Hepatic stellate cell (primary cell): Measurements from ENCODE around the gene NEIL3.

Experiments
- DNase-seq: peaks from one replicate; pipeline ENCODE4 v3.0.0; 2011; ENCODE audit warnings: low spot score

NEIL3 gene

DNA sequence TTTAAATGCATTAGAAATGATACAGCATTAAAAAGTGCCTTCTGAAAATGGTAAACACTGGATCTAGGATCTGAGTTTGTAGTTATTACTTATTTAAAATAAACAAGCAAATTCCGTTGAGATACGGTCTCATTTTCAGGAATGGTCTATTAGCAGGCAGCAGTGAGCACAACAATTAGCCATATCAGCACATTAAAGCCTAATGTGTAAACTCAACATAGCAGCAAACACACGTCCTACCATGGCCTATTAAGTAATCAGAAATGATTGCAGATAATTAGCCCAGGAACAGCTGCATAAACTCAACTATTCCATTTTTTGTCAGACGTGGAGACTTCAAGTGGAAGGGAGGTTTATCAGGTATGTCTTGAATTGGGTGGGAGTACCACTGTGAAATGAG lies 61.8 kb downstream of the NEIL3 start:
- no peak for DNase-seq

DNA sequence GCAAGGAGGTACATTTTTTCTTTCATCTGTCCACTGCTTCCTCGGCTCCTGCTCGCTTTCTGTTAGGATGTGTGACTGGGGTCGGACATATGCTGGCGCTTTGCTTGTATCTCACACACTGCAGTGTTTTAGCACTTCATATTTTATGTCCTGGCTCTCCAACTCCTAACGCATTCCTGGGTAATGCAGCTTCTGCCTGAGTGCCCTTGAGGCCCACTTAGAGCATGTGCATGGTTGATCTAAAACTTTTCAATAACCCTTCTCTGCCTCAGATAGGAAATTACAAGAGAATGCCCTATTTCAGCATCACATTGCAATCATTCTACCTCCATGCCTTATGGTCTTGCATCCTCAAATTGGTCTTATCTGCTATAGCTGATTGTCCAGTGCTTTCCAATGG lies 65.3 kb downstream of the NEIL3 start:
- no peak for DNase-seq

DNA sequence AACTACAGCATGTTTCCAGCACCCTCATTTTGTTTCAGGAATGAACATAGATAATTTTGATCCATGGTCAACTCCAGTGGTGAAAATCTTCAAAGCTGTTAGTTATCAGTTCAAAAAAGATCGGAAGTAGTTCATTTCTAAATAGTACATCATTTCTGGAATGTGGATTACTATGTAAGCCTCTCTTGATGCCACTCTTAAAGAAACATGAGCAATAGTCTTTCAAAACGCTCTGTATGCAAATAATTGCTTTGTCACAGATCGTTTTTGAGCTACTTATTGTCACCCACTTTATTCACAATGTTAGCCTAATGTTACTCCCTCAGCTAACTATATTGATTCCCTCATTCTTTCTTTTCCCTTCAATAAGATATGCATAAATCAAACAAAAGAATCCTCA lies 65.7 kb downstream of the NEIL3 start:
- no peak for DNase-seq

DNA sequence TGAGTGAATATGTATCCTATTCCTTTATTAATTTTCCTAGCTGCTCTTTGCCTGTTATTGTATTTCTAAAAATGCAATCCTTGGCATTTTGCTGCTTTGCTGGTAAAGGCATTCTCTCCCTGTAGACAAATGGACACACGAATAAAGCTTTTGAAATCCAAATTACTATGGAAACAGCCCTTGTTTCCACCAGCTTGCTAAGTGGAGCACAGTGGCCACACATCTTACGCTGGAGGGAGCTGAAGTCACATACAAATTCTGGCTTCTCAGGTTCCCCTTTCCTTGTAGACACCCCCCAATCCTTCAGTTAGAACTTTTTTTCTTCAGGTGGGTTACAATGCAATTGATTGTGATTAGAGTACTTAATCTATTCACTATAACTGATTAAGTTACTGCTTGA lies 66.3 kb downstream of the NEIL3 start:
- no peak for DNase-seq

DNA sequence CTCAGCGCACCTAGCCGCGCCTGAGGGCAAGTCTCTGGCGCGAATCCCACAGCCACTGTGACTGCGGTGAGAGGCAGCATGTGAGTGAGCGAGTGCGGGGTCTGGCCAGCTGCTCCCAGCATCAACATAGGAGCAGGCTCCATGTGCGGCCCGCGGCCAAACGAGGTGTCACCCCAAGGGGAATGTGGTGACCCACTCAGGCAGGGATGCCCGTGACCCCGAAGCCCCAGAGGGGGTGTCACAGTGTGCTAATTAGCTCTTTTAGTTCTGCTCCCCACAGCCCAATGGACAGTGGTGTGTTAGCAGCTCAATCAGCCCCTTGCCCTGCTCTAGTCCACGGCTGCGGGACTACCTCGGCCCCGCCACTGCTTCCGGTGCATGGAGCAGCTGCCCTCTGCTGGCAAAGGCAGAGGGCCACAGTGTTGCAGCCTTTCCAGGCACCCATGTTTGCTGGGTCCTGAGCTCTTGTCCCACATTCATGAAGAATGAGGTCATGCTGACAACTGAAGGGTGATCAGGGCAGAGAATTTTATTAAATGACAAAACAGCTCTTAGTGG lies 71.1 kb downstream of the NEIL3 start:
- peak; percentile 20 for DNase-seq

DNA sequence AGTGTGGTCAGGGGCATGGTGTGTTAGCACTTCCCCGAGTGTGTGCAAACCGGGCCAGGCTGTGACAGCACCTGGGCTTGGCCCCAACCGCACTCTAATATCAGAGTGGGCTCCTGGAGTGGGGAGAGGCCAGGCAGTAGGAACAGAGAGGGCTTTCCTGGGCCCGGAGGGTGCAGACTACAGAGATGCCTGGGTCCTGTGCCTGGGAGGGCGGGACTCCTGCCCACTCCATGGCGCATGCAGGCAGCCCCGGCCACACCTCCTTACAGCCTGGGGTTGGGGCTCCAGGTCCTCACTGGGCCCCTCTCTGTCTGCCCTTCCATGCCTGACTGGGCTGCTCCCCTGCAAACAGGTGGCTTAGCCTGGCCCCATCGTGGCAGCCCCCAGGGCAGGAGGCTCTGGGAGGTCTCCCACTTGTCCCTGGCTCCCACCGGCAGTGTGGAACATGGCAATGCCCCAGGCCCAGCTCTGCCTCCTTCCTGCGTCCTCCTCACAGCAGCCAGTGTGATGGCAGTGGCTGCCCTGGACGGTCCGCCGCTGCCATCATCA lies 72.2 kb downstream of the NEIL3 start:
- no peak for DNase-seq

DNA sequence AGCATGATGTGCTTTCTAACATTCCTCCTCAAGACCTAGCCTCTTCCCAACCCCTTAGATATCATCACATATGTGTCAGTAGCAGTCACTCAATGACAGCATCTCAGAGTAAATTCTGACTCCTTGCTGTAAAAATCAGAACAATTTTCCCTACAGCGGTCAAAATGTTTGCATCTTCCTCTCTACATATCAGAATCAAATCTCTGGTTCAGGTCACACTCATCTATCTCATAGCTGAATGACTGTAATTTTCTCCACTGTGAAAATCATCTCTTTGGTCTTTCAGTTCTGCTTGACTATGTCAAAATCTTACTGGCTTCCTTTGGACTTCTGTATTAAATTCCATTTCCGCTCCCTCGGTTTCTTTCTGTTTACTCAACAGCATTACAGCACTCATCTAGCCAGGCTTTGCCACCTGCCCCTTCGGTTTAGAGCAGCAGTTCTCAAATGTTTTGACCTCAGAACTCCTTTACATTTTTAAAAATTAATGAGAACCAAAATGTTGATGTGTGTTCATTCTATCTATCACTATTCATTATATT lies 75.3 kb downstream of the NEIL3 start:
- no peak for DNase-seq

DNA sequence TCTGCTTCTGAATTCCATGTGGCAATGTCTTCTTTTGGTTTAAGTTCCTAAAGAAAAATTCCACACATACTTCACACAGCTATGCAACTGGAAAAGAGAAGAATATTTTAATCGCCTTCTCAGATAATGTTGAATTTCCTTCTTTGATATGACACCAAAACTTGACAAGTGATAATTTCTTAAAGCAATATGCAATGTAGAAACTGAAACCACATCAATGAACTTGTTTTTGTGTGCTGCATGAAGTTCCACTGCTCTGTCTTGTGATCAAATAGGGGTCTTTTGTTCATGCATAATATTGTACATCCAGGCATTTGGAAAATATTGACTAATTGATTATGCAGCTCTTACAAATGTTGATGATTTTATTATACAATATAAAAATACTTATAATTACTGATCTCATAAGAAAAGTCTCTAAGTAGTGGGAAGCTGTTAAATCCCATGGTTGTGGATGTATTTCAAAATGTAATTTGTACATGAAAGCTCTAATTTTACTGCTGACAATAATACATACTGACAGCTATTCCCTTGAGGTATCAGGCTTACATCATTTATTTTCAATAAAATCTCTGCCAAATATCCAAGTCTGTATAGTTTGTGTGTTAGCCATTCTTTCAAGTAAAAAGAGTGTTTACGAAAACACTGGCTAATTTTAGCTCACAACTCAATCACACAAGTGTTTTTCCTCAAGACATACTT lies 76.1 kb downstream of the NEIL3 start:
- no peak for DNase-seq

DNA sequence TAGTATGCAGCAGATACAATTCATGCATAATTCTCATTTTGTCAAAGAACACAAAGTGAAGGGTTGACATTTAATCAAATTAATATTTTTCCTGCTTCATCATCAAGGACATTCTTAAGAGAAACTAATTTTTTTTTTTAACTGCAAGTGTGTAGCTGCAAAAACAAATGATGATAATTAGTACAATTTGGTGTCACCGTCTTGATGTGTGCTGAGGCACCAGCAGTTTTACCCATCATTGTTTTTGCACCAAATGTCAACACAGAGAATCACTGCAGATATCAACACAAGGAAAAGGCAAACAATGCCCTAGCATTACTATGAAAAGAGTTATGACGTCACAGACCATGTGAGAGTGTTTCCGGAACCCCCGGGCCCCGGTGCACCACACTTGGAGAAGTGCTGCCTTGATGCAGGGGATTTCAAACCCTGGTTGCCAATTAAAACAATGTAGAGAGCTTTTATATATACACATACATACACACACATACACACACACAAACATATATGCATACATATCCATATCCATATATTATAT lies 76.7 kb downstream of the NEIL3 start:
- no peak for DNase-seq

DNA sequence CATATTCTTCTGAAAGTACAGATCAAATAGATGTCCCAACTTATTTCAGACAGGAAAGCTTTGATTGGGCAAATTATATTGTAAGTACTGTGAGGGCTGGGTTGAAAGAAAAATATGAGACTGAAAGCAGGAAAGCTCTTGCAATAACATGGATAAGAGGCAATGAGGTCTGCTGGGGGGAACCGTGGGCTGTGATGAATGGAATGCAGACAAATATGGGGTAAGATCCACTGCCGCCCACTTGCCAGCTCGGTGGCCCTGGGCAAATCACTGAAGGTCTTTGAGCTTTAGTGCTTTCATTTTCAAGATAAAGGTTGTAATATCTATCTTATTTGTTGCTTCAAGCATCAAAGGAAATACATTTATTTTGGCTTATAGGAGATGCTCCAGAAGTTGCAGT lies 81.6 kb downstream of the NEIL3 start:
- DNase-seq = no peak

DNA sequence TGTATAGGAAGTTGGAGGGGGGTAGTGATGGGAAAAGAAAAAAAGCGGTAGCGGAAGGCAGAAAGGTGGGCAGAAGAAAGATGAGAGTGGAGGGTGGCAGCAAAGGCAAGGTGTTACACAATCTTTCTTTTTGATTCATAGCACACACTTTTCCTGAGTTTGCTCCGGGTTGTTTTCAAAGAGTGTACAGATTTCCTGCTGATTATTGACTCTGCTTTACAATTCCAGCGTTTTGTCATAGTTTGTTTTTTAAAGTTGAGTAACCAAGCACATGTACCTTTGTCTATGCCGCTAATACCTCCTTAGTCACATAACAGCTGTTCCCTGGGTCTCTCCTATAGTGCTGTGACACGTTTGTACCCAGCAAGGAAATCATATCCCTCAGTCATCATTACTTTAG lies 82.3 kb downstream of the NEIL3 start:
- no peak for DNase-seq

DNA sequence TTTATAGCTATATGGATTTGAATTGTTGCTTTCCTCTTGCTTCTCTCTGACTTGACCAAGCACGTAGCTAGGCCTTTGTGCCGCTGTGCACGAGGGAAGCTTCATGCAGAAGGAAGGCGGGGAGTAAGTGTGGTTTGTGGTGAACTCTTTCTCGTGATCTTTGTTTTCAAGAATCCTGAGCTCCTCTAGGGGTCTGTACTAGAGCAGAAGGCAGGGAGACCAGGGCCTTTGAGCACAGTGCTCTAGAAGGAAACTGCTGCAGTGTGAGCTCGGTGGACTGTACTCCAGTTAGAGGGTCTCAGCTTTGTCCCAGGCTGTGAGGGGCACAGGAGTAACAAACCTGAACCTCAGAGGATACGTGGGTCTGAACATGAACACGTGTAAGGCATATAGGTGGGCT lies 83.6 kb downstream of the NEIL3 start:
- no peak for DNase-seq

DNA sequence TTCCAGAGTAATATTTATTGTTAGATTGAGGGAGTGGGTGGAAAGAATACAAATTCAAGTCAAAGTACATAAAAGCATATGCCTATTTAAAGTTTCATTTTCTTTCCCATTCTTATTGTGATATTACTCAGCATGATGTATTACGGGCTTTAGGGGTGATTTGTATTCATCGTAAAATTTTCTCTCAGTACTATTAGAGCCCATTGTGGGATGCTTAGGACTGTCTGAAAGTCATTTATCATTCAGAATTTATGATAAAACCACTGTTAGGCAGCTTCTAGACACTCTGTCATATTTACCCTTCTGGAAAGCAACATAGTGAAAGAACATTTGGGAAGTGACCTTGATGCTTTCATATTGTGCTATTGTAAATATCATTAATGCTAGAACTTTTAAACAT lies 86.7 kb downstream of the NEIL3 start:
- no peak for DNase-seq

DNA sequence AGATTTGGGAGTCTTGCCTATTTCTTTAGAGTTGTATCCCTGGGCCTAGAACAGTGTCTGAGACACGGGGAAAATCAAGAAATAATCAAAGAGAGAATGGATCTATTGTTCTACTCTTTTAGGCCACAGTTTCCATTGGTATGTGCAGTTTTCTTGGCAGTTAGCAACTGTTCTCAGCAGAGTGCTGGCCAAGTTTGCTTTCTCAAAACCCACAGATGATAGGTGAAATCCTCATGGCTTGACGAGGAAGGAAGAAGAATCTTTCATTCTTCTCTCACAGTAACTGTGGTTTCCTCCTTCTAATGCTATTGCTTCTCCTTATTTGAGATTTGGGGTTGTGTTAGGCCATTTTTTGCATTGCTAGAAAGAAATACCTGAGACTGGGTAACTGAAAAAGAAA lies 90.4 kb downstream of the NEIL3 start:
- no peak for DNase-seq

DNA sequence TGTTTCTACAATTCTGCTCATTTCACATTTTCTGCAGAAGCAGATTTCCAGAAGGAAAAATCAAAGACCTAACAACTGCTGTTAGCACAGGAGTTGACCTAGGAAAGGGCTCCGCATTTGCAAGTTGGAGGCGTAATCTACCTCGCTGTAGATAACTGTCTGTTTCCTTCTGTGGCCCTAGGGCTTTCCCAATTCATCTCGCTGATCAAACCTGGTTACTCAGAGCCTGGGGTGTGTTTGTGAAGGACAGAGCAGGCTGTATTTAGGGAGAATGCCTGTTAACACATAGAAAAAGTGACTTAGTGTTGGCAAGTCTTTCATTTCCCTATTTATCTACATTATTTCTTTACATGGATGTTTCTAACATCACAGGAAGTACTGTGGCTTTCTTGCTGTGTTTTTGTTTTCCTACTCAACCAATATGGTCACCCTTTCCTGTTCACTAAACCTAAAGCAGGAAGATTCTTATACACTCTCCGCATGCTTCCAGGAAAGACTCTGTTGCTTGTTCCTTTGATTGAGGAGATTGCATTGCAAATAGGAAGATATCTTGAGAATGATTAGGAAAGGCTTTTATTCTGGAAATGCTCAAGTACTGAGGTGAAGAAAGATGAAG lies 92.1 kb downstream of the NEIL3 start:
- DNase-seq = no peak

DNA sequence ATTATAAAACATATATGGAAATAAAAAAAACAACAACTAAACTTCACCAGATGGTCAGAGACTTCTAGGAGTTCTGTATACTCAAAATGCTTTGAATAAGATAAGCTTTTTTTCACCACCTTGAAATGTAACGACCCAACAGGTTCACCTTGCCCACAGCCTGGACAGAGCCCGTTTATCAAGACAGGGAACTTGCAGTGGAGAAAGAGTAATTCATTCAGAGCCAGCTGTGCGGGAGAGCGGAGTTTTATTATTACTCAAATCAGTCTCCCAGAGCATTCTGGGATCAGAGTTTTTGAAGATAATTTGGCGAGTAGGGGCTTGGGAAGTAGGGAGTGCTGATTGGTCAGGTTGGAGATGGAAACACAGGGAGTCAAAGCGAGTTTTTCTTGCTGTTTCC lies 94.1 kb downstream of the NEIL3 start:
- no peak for DNase-seq

DNA sequence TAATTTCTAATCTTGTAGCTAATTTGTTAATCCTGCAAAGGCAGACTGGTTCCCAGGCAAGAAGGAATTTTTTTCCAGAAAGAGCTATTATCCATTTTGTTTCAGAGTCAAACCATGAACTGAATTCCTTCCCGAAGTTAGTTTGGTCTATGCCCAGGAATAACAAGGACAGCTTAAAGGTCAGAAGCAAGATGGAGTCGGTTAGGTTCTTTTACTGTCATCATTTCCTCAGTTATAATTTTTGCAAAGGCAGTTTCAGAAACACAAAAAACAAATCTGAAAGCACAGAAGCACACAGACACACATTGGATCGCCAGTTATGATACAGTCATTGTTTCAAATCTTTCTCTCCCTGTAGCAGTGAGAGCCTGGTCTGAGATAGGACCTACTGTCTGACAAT lies 94.7 kb downstream of the NEIL3 start:
- DNase-seq = no peak

DNA sequence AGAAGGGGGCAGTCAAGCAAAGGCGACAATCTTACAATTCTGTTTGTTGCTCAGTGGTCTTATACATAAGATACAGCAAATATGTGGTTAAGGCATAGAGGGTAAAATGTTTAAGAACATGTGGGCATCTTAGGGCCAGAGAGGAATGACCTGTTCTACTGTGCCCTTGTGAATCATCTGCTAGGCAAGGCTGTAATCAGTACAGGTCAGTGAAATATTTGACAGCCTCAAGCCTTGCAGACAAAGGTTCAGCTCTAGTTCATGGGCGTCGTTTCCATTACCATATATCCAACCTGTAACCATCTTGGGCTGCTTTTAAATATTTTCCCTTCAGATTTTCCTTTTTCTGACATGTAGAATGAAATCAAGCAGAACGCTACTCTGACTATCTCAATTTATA lies 95.3 kb downstream of the NEIL3 start:
- no peak for DNase-seq

DNA sequence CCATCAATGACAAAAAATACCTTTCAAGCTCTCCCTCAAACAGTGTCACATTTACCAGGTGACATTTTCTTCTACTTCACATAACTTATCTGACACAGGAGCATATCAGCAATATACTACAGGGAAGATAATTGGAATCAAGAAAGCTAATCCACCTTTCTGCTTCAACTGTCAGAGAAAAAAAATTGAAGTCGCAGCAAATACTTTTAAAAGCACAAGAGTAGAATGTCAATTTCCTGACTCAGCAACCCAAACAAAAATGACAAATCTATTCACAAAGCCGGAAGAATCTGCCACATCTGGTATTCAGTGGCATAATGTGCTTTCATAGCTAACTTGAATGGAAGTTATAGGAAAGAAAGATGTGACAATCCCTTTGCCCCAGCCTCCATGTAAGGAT lies 95.8 kb downstream of the NEIL3 start:
- no peak for DNase-seq

DNA sequence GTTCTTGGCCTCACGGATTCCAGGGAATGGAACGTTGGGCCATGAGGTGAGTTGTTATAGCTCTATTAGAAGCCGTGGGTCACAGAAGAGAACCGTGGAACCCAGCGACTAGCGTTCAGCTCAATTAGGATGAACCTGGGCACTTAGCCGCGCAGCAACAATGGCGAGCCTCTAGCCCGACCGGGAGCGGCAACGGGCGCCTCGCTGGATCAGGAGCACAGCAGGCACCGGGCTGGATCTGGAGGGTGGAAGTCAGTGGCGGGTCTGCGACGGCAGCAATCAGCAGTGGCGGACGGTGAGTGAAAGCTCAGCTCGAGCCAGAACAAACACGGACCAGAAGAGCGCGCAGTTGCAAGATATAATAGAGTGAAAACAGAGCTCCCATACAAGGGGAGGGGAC lies 98.3 kb downstream of the NEIL3 start:
- no peak for DNase-seq

DNA sequence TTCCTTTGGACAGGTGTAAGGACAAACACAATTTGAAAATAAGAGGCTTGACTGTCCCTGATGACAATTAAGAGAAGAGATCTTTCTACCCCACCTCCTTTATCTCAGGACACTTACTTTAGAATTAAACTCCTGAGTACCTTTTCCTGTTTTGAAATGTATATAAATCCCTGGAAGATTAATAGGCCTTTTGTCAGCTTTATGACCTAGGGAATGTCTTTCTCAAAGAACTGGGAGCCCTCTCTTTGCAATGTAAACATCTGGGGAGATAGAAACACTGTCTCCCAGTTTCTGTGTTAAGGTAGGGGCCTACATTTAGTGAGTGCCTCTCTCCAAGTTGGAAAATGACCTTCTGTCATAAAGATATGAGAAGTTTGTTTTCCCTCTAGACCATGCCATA lies 100.9 kb downstream of the NEIL3 start:
- DNase-seq = no peak

DNA sequence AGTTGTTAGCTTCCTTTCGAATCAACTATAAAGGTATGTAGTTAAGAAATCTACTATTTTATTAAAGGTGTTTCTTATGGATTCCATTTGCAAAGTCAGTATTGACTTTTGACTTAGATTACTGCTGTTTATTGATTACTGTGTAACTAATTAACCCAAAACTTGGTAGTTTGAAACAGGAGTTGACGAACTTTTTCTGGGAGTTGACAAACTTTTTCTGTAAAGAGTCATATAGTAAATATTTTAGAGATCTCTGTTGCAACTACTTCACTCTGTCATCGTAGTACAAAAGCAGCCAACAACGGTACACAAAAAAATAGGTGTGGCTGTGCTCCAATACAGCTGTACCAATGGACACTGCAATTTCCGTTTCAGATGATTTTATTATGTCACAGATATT lies 102.3 kb downstream of the NEIL3 start:
- no peak for DNase-seq
